Natural killer cell (primary cell): ENCODE results near the gene COPS2. TPM values are rescaled to one million over a fixed set of nuclear protein-coding genes. Genes with fewer than 3 reads are reported as not detected.

Source experiments
- ATAC-seq, 3 donors: fragments of 150-1000 bp in 2 of 3; fragments of 200-7000 bp in 1 of 3; cut with Tn5 transposase; 1 replicate in 1 of 3; 2 replicates in 2 of 3; pipeline ENCODE4 v1.10.0; 2021; ENCODE audit warnings: mild to moderate bottlenecking in 2 of 3, moderate library complexity in 2 of 3
- DNase-seq, 2 donors: peaks; one replicate each; pipeline versions ENCODE4 v3.0.0 to v3.0.0-alpha.2; 2013 to 2021; ENCODE audit warnings: mixed read lengths in 1 of 2
- H3K27ac ChIP-seq: one replicate; pipeline ENCODE4 v1.5.1; 2013; ENCODE audit warnings: mild to moderate bottlenecking, low read length
- H3K27me3 ChIP-seq: one replicate; pipeline ENCODE4 v1.6.1; 2013; ENCODE audit warnings: low read length; ENCODE audit not compliant: control insufficient read depth, insufficient read depth
- H3K36me3 ChIP-seq: one replicate; pipeline ENCODE4 v1.6.1; 2013; ENCODE audit warnings: low read length; ENCODE audit not compliant: control insufficient read depth, insufficient read depth
- H3K4me1 ChIP-seq: one replicate; pipeline ENCODE4 v1.6.1; 2013; ENCODE audit warnings: low read length; ENCODE audit not compliant: control insufficient read depth, insufficient read depth
- H3K4me3 ChIP-seq: one replicate; pipeline ENCODE4 v1.5.1; 2013; ENCODE audit warnings: low read length
- H3K9me3 ChIP-seq: one replicate; pipeline ENCODE4 v1.6.1; 2013; ENCODE audit warnings: low read length; ENCODE audit not compliant: control insufficient read depth, insufficient read depth
- H3K27ac Mint-ChIP-seq, 2 donors: one replicate each; pipeline ENCODE4 v1.8.0; 2022; ENCODE audit warnings: mild to moderate bottlenecking in 2 of 2, mixed read lengths in 2 of 2, moderate library complexity in 1 of 2
- H3K27me3 Mint-ChIP-seq, 2 donors: one replicate each; pipeline ENCODE4 v1.8.0; 2022; ENCODE audit warnings: low read depth in 2 of 2, mixed read lengths in 2 of 2
- H3K36me3 Mint-ChIP-seq: one replicate; pipeline ENCODE4 v1.8.0; 2022; ENCODE audit warnings: mixed read lengths
- H3K4me1 Mint-ChIP-seq, 2 donors: one replicate each; pipeline ENCODE4 v1.8.0; 2022; ENCODE audit warnings: mixed read lengths in 2 of 2
- H3K4me3 Mint-ChIP-seq: one replicate; pipeline ENCODE4 v1.8.0; 2022; ENCODE audit warnings: mild to moderate bottlenecking, moderate library complexity, mixed read lengths
- H3K9me3 Mint-ChIP-seq, 2 donors: one replicate each; pipeline ENCODE4 v1.8.0; 2022; ENCODE audit warnings: mixed read lengths in 2 of 2
- CTCF ChIP-seq: fragments of 200-600 bp; IDR thresholded peaks from one replicate; pipeline ENCODE4 v1.8.0; 2022; ENCODE audit warnings: antibody characterized with exemption
- WGBS: methylation state at CpG from one replicate; pipeline ENCODE4 v1.1.7; 2013; ENCODE audit warnings: missing lambda C conversion rate; ENCODE audit not compliant: insufficient coverage; 5-methylcytosine and 5-hydroxymethylcytosine counted together
- intact Hi-C: fragments of 100-400 bp; cut with micrococcal nuclease; formaldehyde crosslinking; loops from one replicate; pipeline ENCODE4 v1.14.2; 2022
- total RNA-seq, 4 donors: library from RNA; stranded (reverse); fragments of 120-200 nt in 1 of 4; gene quantifications; one replicate each; pipeline versions ENCODE4 v1.2.3 to v1.2.4, GENCODE V29; 2013 to 2022

The COPS2 gene
- total RNA-seq, 3 donors from 2014 or later (not counting 1 experiment from before 2014, with no cell fraction given): 77.6 to 90.7 (median 89.3) TPM

DNA sequence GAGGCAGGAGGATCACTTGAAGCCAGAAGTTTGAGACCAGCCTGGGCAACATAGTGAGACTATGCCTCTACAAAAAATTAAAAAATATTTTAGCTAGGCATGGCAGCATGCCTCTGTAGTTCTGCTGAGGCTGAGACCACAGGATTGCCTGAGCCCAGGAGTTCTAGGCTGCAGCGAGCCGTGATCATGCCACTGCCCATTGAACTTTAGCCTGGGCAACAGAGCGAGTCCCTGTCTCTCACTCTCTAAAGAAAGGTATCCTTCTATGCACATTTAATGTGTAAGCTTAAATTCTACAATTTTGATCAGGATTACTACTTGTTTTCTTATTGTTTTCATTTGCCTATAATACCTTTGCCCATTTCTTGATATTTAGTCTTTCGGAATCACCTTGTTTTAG, 41.5 kb upstream of the COPS2 start:
- DNase-seq (no peak), ATAC-seq (no peak)
- 97% methylated on average over 3 of the region's 4 CpGs for WGBS
- TF ChIP-seq CTCF: no peak
- no peak overlapping the region for H3K27ac Mint-ChIP-seq
- no peaks in the 10 kb centered on the region for H3K9me3 Mint-ChIP-seq
- H3K27ac ChIP-seq: no peak overlapping the region
- H3K4me1 ChIP-seq: no peaks in the 10 kb centered on the region
- no peaks in the 10 kb centered on the region for H3K27me3 ChIP-seq
- no peaks in the 10 kb centered on the region for H3K36me3 Mint-ChIP-seq
- peaks cover 3% of the 10 kb centered on the region for H3K36me3 ChIP-seq
- no peaks in the 10 kb centered on the region for H3K9me3 ChIP-seq
- no peaks in the 10 kb centered on the region for H3K27me3 Mint-ChIP-seq
- H3K4me3 ChIP-seq: no peak overlapping the region
- H3K4me1 Mint-ChIP-seq: peaks cover 16 to 22% of the 10 kb centered on the region in 2 donors
- no peak overlapping the region for H3K4me3 Mint-ChIP-seq
- intact Hi-C loops: no loop called here

GRCh38 chr15:49191892-49192291, 36.5 kb upstream of the COPS2 start:
- Histone ChIP-seq H3K27me3 (no peaks in the 10 kb centered on the region), H3K27ac (no peak overlapping the region), H3K9me3 (no peaks in the 10 kb centered on the region), H3K4me1 (no peaks in the 10 kb centered on the region), H3K36me3 (no peaks in the 10 kb centered on the region), H3K4me3 (no peak overlapping the region)
- H3K27ac Mint-ChIP-seq: no peak overlapping the region
- intact Hi-C loops: no loop called here
- DNase-seq (no peak), ATAC-seq (no peak)
- peaks cover 49 to 50% of the 10 kb centered on the region in 2 donors for H3K4me1 Mint-ChIP-seq
- no peak for TF ChIP-seq CTCF
- H3K36me3 Mint-ChIP-seq: no peaks in the 10 kb centered on the region
- no peak overlapping the region for H3K4me3 Mint-ChIP-seq
- no peaks in the 10 kb centered on the region for H3K9me3 Mint-ChIP-seq
- H3K27me3 Mint-ChIP-seq: no peaks in the 10 kb centered on the region
- WGBS: 92% methylated on average over 1 of the region's 2 CpGs

GRCh38 chr15:49190586-49190985, 35.2 kb upstream of the COPS2 start:
- Mint-ChIP-seq H3K27me3 (no peaks in the 10 kb centered on the region), H3K4me1 (peaks cover 52 to 57% of the 10 kb centered on the region in 2 donors), H3K27ac (peak overlapping the region in 1 of 2 donors; percentile 42), H3K36me3 (no peaks in the 10 kb centered on the region), H3K4me3 (no peak overlapping the region), H3K9me3 (no peaks in the 10 kb centered on the region)
- Histone ChIP-seq H3K36me3 (no peaks in the 10 kb centered on the region), H3K4me3 (no peak overlapping the region), H3K27me3 (no peaks in the 10 kb centered on the region), H3K27ac (no peak overlapping the region), H3K9me3 (no peaks in the 10 kb centered on the region), H3K4me1 (no peaks in the 10 kb centered on the region)
- WGBS: 71% methylated on average over 2 of the region's 2 CpGs
- DNase-seq: no peak
- no peak for TF ChIP-seq CTCF
- no peak for ATAC-seq
- intact Hi-C loops: no loop called here

DNA sequence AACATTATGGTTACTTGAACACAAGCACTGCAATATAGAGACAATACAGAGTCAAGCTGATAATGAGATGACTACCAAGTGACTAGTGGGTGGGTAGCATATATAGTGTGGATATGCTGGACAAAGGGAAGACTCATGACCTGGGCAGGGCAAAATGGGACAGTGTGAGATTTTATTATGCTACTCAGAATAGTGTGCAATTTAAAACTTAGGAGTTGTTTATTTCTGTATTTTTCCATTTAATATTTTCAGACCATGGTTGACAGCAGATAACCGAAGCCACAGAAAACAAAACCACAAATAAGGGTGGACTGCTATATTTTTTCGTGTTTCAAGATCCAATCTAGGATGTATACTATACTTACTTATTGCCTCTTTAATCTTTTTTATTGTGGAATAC, 34.2 kb upstream of the COPS2 start:
- H3K27me3 ChIP-seq: no peaks in the 10 kb centered on the region
- H3K9me3 ChIP-seq: no peaks in the 10 kb centered on the region
- intact Hi-C loops: no loop called here
- H3K4me1 ChIP-seq: no peaks in the 10 kb centered on the region
- no peaks in the 10 kb centered on the region for H3K36me3 Mint-ChIP-seq
- H3K36me3 ChIP-seq: no peaks in the 10 kb centered on the region
- peaks cover 58 to 64% of the 10 kb centered on the region in 2 donors for H3K4me1 Mint-ChIP-seq
- DNase-seq (no peak), ATAC-seq (no peak)
- H3K27ac ChIP-seq: no peak overlapping the region
- H3K4me3 ChIP-seq: no peak overlapping the region
- H3K9me3 Mint-ChIP-seq: no peaks in the 10 kb centered on the region
- no peak overlapping the region for H3K4me3 Mint-ChIP-seq
- H3K27ac Mint-ChIP-seq: peak overlapping the region in 1 of 2 donors; percentile 21
- no peaks in the 10 kb centered on the region for H3K27me3 Mint-ChIP-seq
- WGBS: no CpG with 5 or more reads among the region's 2 CpGs
- TF ChIP-seq CTCF: no peak
